GM12875 (cell line): Measurements from ENCODE around the gene GABPB1.
A peak's percentile ranks its signal among the peaks of the same experiment; 100 is the strongest.

ENCODE experiments used
- H3K4me3 ChIP-seq: one replicate; pipeline ENCODE4 v1.5.1; 2011; ENCODE audit warnings: low read depth, low read length, control low read depth
- TF ChIP-seq, protein P1 (sequence below): IDR thresholded peaks from 2 replicates; pipeline ENCODE4 v1.5.1; 2011; ENCODE audit warnings: low read depth, mild to moderate bottlenecking, control low read depth, inconsistent platforms, low read length, moderate library complexity, borderline replicate concordance; ENCODE audit not compliant: insufficient read depth

Gene GABPB1

GRCh38 chr15:50262533-50262932 is 92.5 kb downstream of the GABPB1 start:
- H3K4me3 ChIP-seq, result no peak overlapping the region
- TF ChIP-seq, protein P1, sequence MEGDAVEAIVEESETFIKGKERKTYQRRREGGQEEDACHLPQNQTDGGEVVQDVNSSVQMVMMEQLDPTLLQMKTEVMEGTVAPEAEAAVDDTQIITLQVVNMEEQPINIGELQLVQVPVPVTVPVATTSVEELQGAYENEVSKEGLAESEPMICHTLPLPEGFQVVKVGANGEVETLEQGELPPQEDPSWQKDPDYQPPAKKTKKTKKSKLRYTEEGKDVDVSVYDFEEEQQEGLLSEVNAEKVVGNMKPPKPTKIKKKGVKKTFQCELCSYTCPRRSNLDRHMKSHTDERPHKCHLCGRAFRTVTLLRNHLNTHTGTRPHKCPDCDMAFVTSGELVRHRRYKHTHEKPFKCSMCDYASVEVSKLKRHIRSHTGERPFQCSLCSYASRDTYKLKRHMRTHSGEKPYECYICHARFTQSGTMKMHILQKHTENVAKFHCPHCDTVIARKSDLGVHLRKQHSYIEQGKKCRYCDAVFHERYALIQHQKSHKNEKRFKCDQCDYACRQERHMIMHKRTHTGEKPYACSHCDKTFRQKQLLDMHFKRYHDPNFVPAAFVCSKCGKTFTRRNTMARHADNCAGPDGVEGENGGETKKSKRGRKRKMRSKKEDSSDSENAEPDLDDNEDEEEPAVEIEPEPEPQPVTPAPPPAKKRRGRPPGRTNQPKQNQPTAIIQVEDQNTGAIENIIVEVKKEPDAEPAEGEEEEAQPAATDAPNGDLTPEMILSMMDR, result no peak

- H3K4me3 ChIP-seq, result no peak overlapping the region
- TF ChIP-seq, protein P1, result peak; percentile 39; the same call in 1 of the 2 replicates
These were observed 93.0 kb downstream of the GABPB1 start for GRCh38 chr15:50261981-50262380.

- no peak overlapping the region for H3K4me3 ChIP-seq
- TF ChIP-seq, protein P1, result no peak
These were observed 94.0 kb downstream of the GABPB1 start for GRCh38 chr15:50260969-50261496.

GRCh38 chr15:50259276-50259675 is 95.7 kb downstream of the GABPB1 start:
- TF ChIP-seq, protein P1, result no peak
- H3K4me3 ChIP-seq, result no peak overlapping the region

GRCh38 chr15:50257924-50258323 is 97.1 kb downstream of the GABPB1 start:
- TF ChIP-seq, protein P1, result no peak
- H3K4me3 ChIP-seq, result no peak overlapping the region

DNA sequence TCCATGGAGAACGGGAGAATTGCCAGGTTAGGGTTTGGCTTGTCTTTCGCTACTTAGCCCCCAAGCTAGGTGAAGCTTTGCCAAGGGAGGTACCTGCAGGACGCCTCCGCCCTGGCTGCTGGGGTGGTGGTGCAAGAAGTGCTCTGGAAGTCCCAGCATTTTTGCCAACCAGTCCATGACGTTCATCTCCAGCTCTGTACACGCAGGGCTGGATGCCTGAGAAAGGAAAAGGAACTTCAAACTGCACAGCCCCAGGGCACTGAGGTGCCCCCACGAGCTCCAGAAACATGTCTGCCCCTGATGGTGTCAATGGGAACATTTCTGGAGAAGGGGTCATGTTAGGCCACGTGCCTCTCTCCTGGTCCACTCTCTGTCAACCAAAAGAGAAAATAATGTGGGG is 97.7 kb downstream of the GABPB1 start:
- TF ChIP-seq, protein P1, result no peak
- H3K4me3 ChIP-seq, result no peak overlapping the region

DNA sequence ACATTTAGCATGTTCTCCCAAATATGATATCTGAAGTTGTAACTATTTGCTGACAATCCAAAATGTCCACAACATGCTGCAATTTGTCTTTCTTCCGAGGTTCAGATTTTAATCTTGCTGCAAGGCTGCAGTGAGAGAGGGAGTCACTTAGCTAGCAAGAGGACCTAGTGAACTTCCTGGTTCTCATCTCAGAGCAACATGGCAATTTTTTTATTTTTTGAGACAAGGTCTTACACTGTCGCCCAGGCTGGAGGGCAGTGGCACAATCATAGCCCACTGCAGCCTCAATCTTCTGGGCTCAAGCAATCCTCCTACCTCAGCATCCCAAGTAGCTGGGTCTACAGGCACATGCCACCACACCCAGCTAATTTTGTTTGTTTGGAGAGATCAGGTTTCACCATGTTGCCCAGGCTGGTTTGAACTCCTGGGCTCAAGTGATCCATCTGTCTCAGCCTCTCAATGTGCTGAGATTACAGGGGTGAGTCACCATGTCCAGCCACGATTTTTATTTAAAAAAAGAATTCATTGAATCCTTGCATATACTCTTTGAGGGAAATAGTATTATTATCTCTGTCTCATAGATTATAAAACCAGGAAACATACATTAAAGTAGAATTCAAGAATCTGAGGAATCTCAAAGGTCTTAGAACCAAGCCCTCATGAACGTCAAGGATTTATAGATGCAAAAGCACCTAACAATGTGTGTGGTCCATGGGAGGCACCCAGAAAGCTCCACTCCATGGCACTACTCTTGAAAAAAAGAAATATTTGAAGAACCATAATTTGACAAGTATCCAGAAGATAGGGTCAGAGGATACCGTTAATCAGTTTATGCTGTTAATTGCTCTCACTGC is 98.6 kb downstream of the GABPB1 start:
- H3K4me3 ChIP-seq, result no peak overlapping the region
- TF ChIP-seq, protein P1, result no peak
